Astrocyte of the spinal cord (primary cell): ENCODE results near the gene FAT1.

Experiments
- DNase-seq: peaks from one replicate; pipeline ENCODE4 v3.0.0; 2011; ENCODE audit warnings: low read depth, low spot score
- H3K4me3 ChIP-seq: 2 replicates; pipeline ENCODE4 v1.5.1; 2011; ENCODE audit warnings: low read depth, mild to moderate bottlenecking, low read length, moderate library complexity
- in situ Hi-C: cut with HindIII; loops from 2 replicates; pipeline ENCODE4 v1.10.0; 2017; ENCODE audit warnings: low sequenced_read_pairs
- TF ChIP-seq, protein P1 (sequence below): IDR thresholded peaks from 2 replicates; pipeline ENCODE4 v1.5.1; 2012; ENCODE audit warnings: low read depth, mild to moderate bottlenecking, low read length, inconsistent platforms

FAT1 gene

DNA sequence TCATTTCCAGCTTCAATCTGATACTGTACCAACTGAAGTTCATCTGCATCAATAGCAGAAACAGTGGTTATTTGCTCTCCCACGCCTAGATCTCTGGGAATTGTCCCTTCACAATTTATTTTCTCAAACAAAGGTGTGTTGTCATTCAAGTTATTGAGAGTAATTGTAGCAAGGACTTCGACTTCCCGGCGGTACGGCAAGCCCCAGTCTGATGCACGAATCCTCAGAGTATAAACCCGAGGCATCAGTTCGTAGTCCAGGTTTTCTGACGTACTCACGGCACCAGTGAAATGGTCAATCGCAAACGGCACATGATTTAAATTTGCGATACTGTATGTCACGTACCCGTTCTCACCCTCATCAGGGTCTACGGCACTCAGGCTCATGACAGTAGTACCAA lies 15.7 kb downstream of the FAT1 start:
- TF ChIP-seq, protein P1, sequence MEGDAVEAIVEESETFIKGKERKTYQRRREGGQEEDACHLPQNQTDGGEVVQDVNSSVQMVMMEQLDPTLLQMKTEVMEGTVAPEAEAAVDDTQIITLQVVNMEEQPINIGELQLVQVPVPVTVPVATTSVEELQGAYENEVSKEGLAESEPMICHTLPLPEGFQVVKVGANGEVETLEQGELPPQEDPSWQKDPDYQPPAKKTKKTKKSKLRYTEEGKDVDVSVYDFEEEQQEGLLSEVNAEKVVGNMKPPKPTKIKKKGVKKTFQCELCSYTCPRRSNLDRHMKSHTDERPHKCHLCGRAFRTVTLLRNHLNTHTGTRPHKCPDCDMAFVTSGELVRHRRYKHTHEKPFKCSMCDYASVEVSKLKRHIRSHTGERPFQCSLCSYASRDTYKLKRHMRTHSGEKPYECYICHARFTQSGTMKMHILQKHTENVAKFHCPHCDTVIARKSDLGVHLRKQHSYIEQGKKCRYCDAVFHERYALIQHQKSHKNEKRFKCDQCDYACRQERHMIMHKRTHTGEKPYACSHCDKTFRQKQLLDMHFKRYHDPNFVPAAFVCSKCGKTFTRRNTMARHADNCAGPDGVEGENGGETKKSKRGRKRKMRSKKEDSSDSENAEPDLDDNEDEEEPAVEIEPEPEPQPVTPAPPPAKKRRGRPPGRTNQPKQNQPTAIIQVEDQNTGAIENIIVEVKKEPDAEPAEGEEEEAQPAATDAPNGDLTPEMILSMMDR = no peak
- no peak for DNase-seq
- in situ Hi-C loops = no loop called here
- no peak overlapping the region for H3K4me3 ChIP-seq

DNA sequence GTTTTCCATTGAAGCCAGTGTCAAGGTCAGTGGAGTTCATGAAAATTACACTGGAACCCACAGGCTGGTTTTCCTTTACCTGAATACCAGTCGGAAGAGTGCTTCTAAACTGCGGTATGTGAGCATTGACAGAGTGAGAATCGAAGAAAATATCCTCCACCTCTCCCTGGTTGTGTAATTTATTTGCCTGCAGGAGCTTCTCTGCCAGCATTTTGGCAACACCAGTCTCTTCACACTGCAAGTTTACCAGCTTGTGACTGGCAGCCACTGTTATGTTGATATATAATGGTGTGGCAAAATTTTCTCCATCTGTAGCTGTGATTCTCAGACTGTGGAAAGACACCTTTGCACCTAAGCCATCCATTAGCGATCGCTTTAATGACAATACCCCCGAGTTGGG lies 16.1 kb downstream of the FAT1 start:
- no peak overlapping the region for H3K4me3 ChIP-seq
- in situ Hi-C loops = no loop called here
- TF ChIP-seq, protein P1 = no peak
- DNase-seq = no peak

GRCh38 chr4:186704057-186704456 lies 19.6 kb downstream of the FAT1 start:
- in situ Hi-C loops = no loop called here
- no peak for DNase-seq
- no peak overlapping the region for H3K4me3 ChIP-seq
- TF ChIP-seq, protein P1 = no peak

DNA sequence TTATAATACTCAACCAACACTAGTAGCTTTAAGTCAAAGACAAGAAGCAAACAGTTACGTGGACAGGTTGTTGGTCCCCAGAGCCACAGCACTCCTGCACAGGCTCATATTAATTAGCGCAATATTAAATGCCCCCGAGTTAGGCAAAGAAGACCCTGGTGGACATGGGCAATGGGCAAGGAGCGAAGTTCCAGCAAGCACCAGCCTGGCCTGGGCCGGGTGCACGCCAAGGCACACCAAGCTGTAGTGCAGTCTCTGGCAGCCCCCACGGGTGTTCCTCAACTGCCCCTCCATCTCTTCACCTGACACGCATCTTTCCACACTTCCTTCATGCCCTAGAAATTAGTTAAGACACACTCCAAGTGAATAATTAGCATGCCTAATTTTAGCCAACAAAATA lies 20.1 kb downstream of the FAT1 start:
- DNase-seq = no peak
- TF ChIP-seq, protein P1 = no peak
- in situ Hi-C loops = no loop called here
- no peak overlapping the region for H3K4me3 ChIP-seq

- H3K4me3 ChIP-seq = no peak overlapping the region
- in situ Hi-C loops = no loop called here
- no peak for DNase-seq
- TF ChIP-seq, protein P1 = no peak
Measured at GRCh38 chr4:186702940-186703339, 20.7 kb downstream of the FAT1 start.

- TF ChIP-seq, protein P1 = no peak
- H3K4me3 ChIP-seq = no peak overlapping the region
- in situ Hi-C loops = no loop called here
- no peak for DNase-seq
Measured at GRCh38 chr4:186702297-186702696, 21.4 kb downstream of the FAT1 start.

- in situ Hi-C loops = no loop called here
- H3K4me3 ChIP-seq = no peak overlapping the region
- no peak for DNase-seq
- TF ChIP-seq, protein P1 = no peak
Measured at GRCh38 chr4:186701788-186702187, 21.9 kb downstream of the FAT1 start.
